AG10803 (cell line): ENCODE data around the gene NID1.

Experiments used
- DNase-seq: peaks from one replicate; pipeline ENCODE4 v3.0.0; 2010; ENCODE audit warnings: low read depth
- H3K4me3 ChIP-seq: 2 replicates; pipeline ENCODE4 v1.5.1; 2011; ENCODE audit warnings: mild to moderate bottlenecking, low read length, control low read depth
- CTCF ChIP-seq: conservative IDR thresholded peaks from 2 replicates; pipeline ENCODE4 v1.5.1; 2011; ENCODE audit warnings: mild to moderate bottlenecking, low read length, control low read depth, inconsistent platforms

NID1 gene

GRCh38 chr1:236072001-236072400, 7.1 kb upstream of the NID1 start:
- no peak overlapping the region for H3K4me3 ChIP-seq
- DNase-seq, result no peak
- no peak for TF ChIP-seq CTCF

- H3K4me3 ChIP-seq, result no peak overlapping the region
- DNase-seq, result no peak
- no peak for TF ChIP-seq CTCF
These were observed 5.9 kb upstream of the NID1 start for GRCh38 chr1:236070753-236071152.

DNA sequence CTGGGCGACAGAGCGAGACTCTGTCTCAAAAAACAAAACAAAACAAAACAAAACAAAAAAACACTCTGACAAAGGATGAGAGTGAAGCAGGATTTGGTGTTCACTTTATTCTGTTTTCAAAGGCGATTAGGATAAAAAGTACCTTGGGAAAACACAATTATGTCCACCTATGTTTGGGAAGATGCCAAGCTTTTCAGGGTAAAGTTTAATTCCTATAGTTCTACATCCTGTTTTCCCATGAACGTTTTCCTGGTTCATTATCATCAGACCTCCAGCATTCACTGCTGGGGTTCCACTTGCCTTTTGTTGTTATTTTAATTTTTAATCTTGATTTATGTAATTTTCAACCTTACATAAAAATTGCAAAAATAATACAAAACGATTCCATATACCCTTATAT, 4.9 kb upstream of the NID1 start:
- no peak overlapping the region for H3K4me3 ChIP-seq

GRCh38 chr1:236067854-236068454, 3.1 kb upstream of the NID1 start:
- DNase-seq, result no peak
- no peak for TF ChIP-seq CTCF

More for the DNA sequence above, 4.9 kb upstream of the NID1 start:
- no peak for TF ChIP-seq CTCF
- DNase-seq, result no peak

GRCh38 chr1:236066828-236067386, 2.0 kb upstream of the NID1 start:
- no peak overlapping the region for H3K4me3 ChIP-seq
- no peak for DNase-seq
- TF ChIP-seq CTCF, result no peak

More at GRCh38 chr1:236067854-236068454, 3.1 kb upstream of the NID1 start:
- H3K4me3 ChIP-seq, result no peak overlapping the region

- no peak overlapping the region for H3K4me3 ChIP-seq
- TF ChIP-seq CTCF, result no peak
- DNase-seq, result no peak
These were observed 1.2 kb upstream of the NID1 start for GRCh38 chr1:236066054-236066453.

- no peak for DNase-seq
- H3K4me3 ChIP-seq, result peak overlapping the region; percentile 79
- no peak for TF ChIP-seq CTCF
These were observed 667 bp upstream of the NID1 start for GRCh38 chr1:236065509-236066005.
